ENCODE measurements around the gene RABEP2.
A peak's percentile ranks its signal among the peaks of the same experiment; 100 is the strongest.
"Not testable (repeated sequence)": the region's sequence is repeated elsewhere in the genome, so short reads cannot be mapped to it uniquely, and the experiment has no call there.

The RABEP2 gene

GRCh38 chr16:28867646-28868045, 57.4 kb downstream of the RABEP2 start:
- not testable (repeated sequence) for DNase-seq (ENCODE audit: low spot score)

GRCh38 chr16:28867241-28867640, 57.8 kb downstream of the RABEP2 start:
- H2BK120ac ChIP-seq (ENCODE audit: low read depth, low read length) = no peak overlapping the region
- no peak overlapping the region for H4K91ac ChIP-seq (ENCODE audit: low read depth, low read length, poor library complexity)
- H2AFZ ChIP-seq (ENCODE audit: low read length) = no peak overlapping the region
- H2BK5ac ChIP-seq (ENCODE audit: low read length) = no peak overlapping the region
- H3K9me3 ChIP-seq (replicated peaks in 1 of 2; ENCODE audit: control insufficient read depth in 2 of 2, insufficient read depth in 1 of 2, low read depth in 1 of 2, low read length in 2 of 2) = peaks cover 0 to 2% of the 10 kb centered on the region in 2 donors
- H3K9ac ChIP-seq (ENCODE audit: low read depth, low read length, poor library complexity) = no peak overlapping the region
- peaks cover 22% of the 10 kb centered on the region for H3K79me1 ChIP-seq (ENCODE audit: low read depth, low read length)
- no peaks in the 10 kb centered on the region for H3K27me3 ChIP-seq (ENCODE audit: control insufficient read depth in 3 of 3, insufficient read depth in 3 of 3, low read depth in 1 of 3, low read length in 3 of 3)
- H3K4me1 ChIP-seq (ENCODE audit: control insufficient read depth in 2 of 2, insufficient read depth in 1 of 2, low read depth in 1 of 2, low read length in 2 of 2) = peaks cover 6 to 12% of the 10 kb centered on the region in 2 donors
- WGBS, 2 donors (ENCODE audit: extremely low coverage in 2 of 2, insufficient read length in 2 of 2, insufficient replicate concordance in 1 of 2) = no CpG with 5 or more reads among the region's 13 CpGs
- H3K4me3 ChIP-seq (ENCODE audit: low read length in 2 of 2) = no peak overlapping the region
- H3K4me2 ChIP-seq (ENCODE audit: insufficient read depth, low read length, poor library complexity, severe bottlenecking) = no peak overlapping the region
- no peak for DNase-seq (ENCODE audit: low spot score)
- peaks cover 38 to 61% of the 10 kb centered on the region in 2 donors for H3K36me3 ChIP-seq (replicated peaks in 1 of 2; ENCODE audit: control insufficient read depth in 2 of 2, insufficient read depth in 2 of 2, low read length in 2 of 2)
- H3K18ac ChIP-seq (ENCODE audit: low read length) = no peak overlapping the region
- no peak overlapping the region for H3K23ac ChIP-seq (ENCODE audit: low read depth, low read length, poor library complexity)
- H2BK12ac ChIP-seq (ENCODE audit: low read length) = no peak overlapping the region
- no peak overlapping the region for H4K8ac ChIP-seq (ENCODE audit: low read depth, low read length)
- H2AK5ac ChIP-seq (ENCODE audit: low read depth, low read length) = no peak overlapping the region
- H2BK15ac ChIP-seq (ENCODE audit: low read length) = no peak overlapping the region
- H3K27ac ChIP-seq (replicated peaks; ENCODE audit: low read length) = no peak overlapping the region
- H3K4ac ChIP-seq (ENCODE audit: low read length) = no peak overlapping the region
- H3K14ac ChIP-seq (ENCODE audit: low read length) = no peak overlapping the region

More at GRCh38 chr16:28867646-28868045, 57.4 kb downstream of the RABEP2 start:
- not testable (repeated sequence) for H3K4me3 ChIP-seq (ENCODE audit: low read length in 2 of 2); H2AFZ ChIP-seq (ENCODE audit: low read length); H3K27me3 ChIP-seq (ENCODE audit: control insufficient read depth in 3 of 3, insufficient read depth in 3 of 3, low read depth in 1 of 3, low read length in 3 of 3); H3K4me2 ChIP-seq (ENCODE audit: insufficient read depth, low read length, poor library complexity, severe bottlenecking); H3K14ac ChIP-seq (ENCODE audit: low read length); H2AK5ac ChIP-seq (ENCODE audit: low read depth, low read length); H3K4ac ChIP-seq (ENCODE audit: low read length); H4K91ac ChIP-seq (ENCODE audit: low read depth, low read length, poor library complexity); H4K8ac ChIP-seq (ENCODE audit: low read depth, low read length); H2BK12ac ChIP-seq (ENCODE audit: low read length); H2BK15ac ChIP-seq (ENCODE audit: low read length); H3K18ac ChIP-seq (ENCODE audit: low read length); H2BK120ac ChIP-seq (ENCODE audit: low read depth, low read length); H3K27ac ChIP-seq (replicated peaks; ENCODE audit: low read length); H3K23ac ChIP-seq (ENCODE audit: low read depth, low read length, poor library complexity); H2BK5ac ChIP-seq (ENCODE audit: low read length); H3K9ac ChIP-seq (ENCODE audit: low read depth, low read length, poor library complexity); H3K9me3 ChIP-seq (replicated peaks in 1 of 2; ENCODE audit: control insufficient read depth in 2 of 2, insufficient read depth in 1 of 2, low read depth in 1 of 2, low read length in 2 of 2)
- Histone ChIP-seq H3K36me3 (replicated peaks in 1 of 2; ENCODE audit: control insufficient read depth in 2 of 2, insufficient read depth in 2 of 2, low read length in 2 of 2) (peaks cover 42 to 65% of the 10 kb centered on the region in 2 donors), H3K4me1 (ENCODE audit: control insufficient read depth in 2 of 2, insufficient read depth in 1 of 2, low read depth in 1 of 2, low read length in 2 of 2) (peaks cover 6 to 12% of the 10 kb centered on the region in 2 donors), H3K79me1 (ENCODE audit: low read depth, low read length) (peaks cover 23% of the 10 kb centered on the region)
- no CpG with 5 or more reads among the region's 9 CpGs for WGBS, 2 donors (ENCODE audit: extremely low coverage in 2 of 2, insufficient read length in 2 of 2, insufficient replicate concordance in 1 of 2)

GRCh38 chr16:28866454-28866804, 58.6 kb downstream of the RABEP2 start:
- no peak overlapping the region for H2BK5ac ChIP-seq (ENCODE audit: low read length)
- H3K79me1 ChIP-seq (ENCODE audit: low read depth, low read length) = peaks cover 21% of the 10 kb centered on the region
- no peak overlapping the region for H3K4me2 ChIP-seq (ENCODE audit: insufficient read depth, low read length, poor library complexity, severe bottlenecking)
- H3K4me1 ChIP-seq (ENCODE audit: control insufficient read depth in 2 of 2, insufficient read depth in 1 of 2, low read depth in 1 of 2, low read length in 2 of 2) = peaks cover 6 to 12% of the 10 kb centered on the region in 2 donors
- no peak overlapping the region for H3K18ac ChIP-seq (ENCODE audit: low read length)
- H3K9me3 ChIP-seq (replicated peaks in 1 of 2; ENCODE audit: control insufficient read depth in 2 of 2, insufficient read depth in 1 of 2, low read depth in 1 of 2, low read length in 2 of 2) = peaks cover 0 to 2% of the 10 kb centered on the region in 2 donors
- H3K27ac ChIP-seq (replicated peaks; ENCODE audit: low read length) = no peak overlapping the region
- DNase-seq (ENCODE audit: low spot score) = no peak
- no CpG with 5 or more reads among the region's 17 CpGs for WGBS, 2 donors (ENCODE audit: extremely low coverage in 2 of 2, insufficient read length in 2 of 2, insufficient replicate concordance in 1 of 2)
- no peak overlapping the region for H3K9ac ChIP-seq (ENCODE audit: low read depth, low read length, poor library complexity)
- H2BK120ac ChIP-seq (ENCODE audit: low read depth, low read length) = no peak overlapping the region
- H3K23ac ChIP-seq (ENCODE audit: low read depth, low read length, poor library complexity) = no peak overlapping the region
- H3K36me3 ChIP-seq (replicated peaks in 1 of 2; ENCODE audit: control insufficient read depth in 2 of 2, insufficient read depth in 2 of 2, low read length in 2 of 2) = peaks cover 31 to 53% of the 10 kb centered on the region in 2 donors
- no peak overlapping the region for H4K91ac ChIP-seq (ENCODE audit: low read depth, low read length, poor library complexity)
- H2AFZ ChIP-seq (ENCODE audit: low read length) = no peak overlapping the region
- no peak overlapping the region for H2BK15ac ChIP-seq (ENCODE audit: low read length)
- H3K4me3 ChIP-seq (ENCODE audit: low read length in 2 of 2) = no peak overlapping the region
- no peak overlapping the region for H2BK12ac ChIP-seq (ENCODE audit: low read length)
- H3K27me3 ChIP-seq (ENCODE audit: control insufficient read depth in 3 of 3, insufficient read depth in 3 of 3, low read depth in 1 of 3, low read length in 3 of 3) = no peaks in the 10 kb centered on the region
- H2AK5ac ChIP-seq (ENCODE audit: low read depth, low read length) = no peak overlapping the region
- H3K4ac ChIP-seq (ENCODE audit: low read length) = no peak overlapping the region
- no peak overlapping the region for H3K14ac ChIP-seq (ENCODE audit: low read length)
- no peak overlapping the region for H4K8ac ChIP-seq (ENCODE audit: low read depth, low read length)

DNA sequence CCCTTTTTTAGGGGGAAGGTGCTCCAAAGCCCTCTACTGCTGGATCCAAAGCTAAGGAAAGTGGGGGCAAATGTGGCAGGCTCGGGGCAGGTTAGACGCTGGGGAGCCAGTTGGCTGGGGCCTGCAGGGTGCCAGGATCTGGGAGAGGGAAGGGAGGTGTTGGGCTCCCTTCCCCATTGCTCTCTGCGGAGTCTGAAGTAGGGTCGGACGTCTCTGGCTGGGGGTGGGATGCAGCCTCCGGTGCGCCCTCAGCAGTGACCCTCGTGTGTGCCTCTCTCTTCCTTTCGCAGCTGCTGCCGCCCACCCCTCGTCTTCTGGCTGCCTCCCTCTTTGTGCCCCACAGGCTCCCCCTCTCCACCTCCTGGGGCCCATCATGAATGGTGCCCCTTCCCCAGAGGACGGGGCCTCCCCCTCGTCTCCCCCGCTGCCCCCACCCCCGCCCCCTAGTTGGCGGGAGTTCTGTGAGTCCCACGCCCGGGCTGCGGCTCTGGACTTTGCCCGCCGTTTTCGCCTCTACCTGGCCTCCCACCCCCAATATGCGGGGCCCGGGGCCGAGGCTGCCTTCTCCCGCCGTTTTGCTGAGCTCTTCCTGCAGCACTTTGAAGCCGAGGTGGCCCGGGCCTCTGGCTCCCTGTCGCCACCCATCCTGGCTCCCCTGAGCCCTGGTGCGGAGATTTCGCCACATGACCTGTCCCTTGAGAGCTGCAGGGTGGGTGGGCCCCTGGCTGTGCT, 59.1 kb downstream of the RABEP2 start:
- H4K8ac ChIP-seq (ENCODE audit: low read depth, low read length) = no peak overlapping the region
- H3K4ac ChIP-seq (ENCODE audit: low read length) = no peak overlapping the region
- no peak overlapping the region for H3K14ac ChIP-seq (ENCODE audit: low read length)
- no peak overlapping the region for H2AFZ ChIP-seq (ENCODE audit: low read length)
- H2BK12ac ChIP-seq (ENCODE audit: low read length) = no peak overlapping the region
- no peaks in the 10 kb centered on the region for H3K27me3 ChIP-seq (ENCODE audit: control insufficient read depth in 3 of 3, insufficient read depth in 3 of 3, low read depth in 1 of 3, low read length in 3 of 3)
- H2BK5ac ChIP-seq (ENCODE audit: low read length) = no peak overlapping the region
- H4K91ac ChIP-seq (ENCODE audit: low read depth, low read length, poor library complexity) = no peak overlapping the region
- no peak overlapping the region for H3K18ac ChIP-seq (ENCODE audit: low read length)
- H3K27ac ChIP-seq (replicated peaks; ENCODE audit: low read length) = no peak overlapping the region
- peaks cover 6 to 12% of the 10 kb centered on the region in 2 donors for H3K4me1 ChIP-seq (ENCODE audit: control insufficient read depth in 2 of 2, insufficient read depth in 1 of 2, low read depth in 1 of 2, low read length in 2 of 2)
- peaks cover 29 to 47% of the 10 kb centered on the region in 2 donors for H3K36me3 ChIP-seq (replicated peaks in 1 of 2; ENCODE audit: control insufficient read depth in 2 of 2, insufficient read depth in 2 of 2, low read length in 2 of 2)
- no peak overlapping the region for H3K4me2 ChIP-seq (ENCODE audit: insufficient read depth, low read length, poor library complexity, severe bottlenecking)
- no peak overlapping the region for H2AK5ac ChIP-seq (ENCODE audit: low read depth, low read length)
- WGBS, 2 donors (ENCODE audit: extremely low coverage in 2 of 2, insufficient read length in 2 of 2, insufficient replicate concordance in 1 of 2) = no CpG with 5 or more reads among the region's 32 CpGs
- H2BK120ac ChIP-seq (ENCODE audit: low read depth, low read length) = no peak overlapping the region
- H3K4me3 ChIP-seq (ENCODE audit: low read length in 2 of 2) = peak overlapping the region in 1 of 2 donors; percentile 11
- DNase-seq (ENCODE audit: low spot score) = no peak
- peaks cover 21% of the 10 kb centered on the region for H3K79me1 ChIP-seq (ENCODE audit: low read depth, low read length)
- no peak overlapping the region for H3K23ac ChIP-seq (ENCODE audit: low read depth, low read length, poor library complexity)
- no peak overlapping the region for H2BK15ac ChIP-seq (ENCODE audit: low read length)
- no peak overlapping the region for H3K9ac ChIP-seq (ENCODE audit: low read depth, low read length, poor library complexity)
- peaks cover 0 to 2% of the 10 kb centered on the region in 2 donors for H3K9me3 ChIP-seq (replicated peaks in 1 of 2; ENCODE audit: control insufficient read depth in 2 of 2, insufficient read depth in 1 of 2, low read depth in 1 of 2, low read length in 2 of 2)
